ENCODE measurements around the gene TAC4.
"Not testable (repeated sequence)": the region's sequence is repeated elsewhere in the genome, so short reads cannot be mapped to it uniquely, and the experiment has no call there.

The TAC4 gene

GRCh38 chr17:49835472-49835871 is 12.4 kb downstream of the TAC4 start:
- no peak overlapping the region for H3K4me3 ChIP-seq (replicated peaks; ENCODE audit: low read depth, low read length)
- H3K36me3 ChIP-seq (ENCODE audit: control insufficient read depth, insufficient read depth, low read length) = peaks cover 10% of the 10 kb centered on the region
- no peak for DNase-seq (ENCODE audit: extremely low read depth, insufficient read length)
- no peak for TF ChIP-seq CTCF (IDR thresholded peaks at IDR 0.05; ENCODE audit: insufficient read depth, low read length, poor library complexity, severe bottlenecking)
- H3K27me3 ChIP-seq (replicated peaks; ENCODE audit: control insufficient read depth, insufficient read depth, low read length) = no peaks in the 10 kb centered on the region

GRCh38 chr17:49834118-49834743 is 13.6 kb downstream of the TAC4 start:
- H3K36me3 ChIP-seq (ENCODE audit: control insufficient read depth, insufficient read depth, low read length) = peaks cover 14% of the 10 kb centered on the region
- TF ChIP-seq CTCF (IDR thresholded peaks at IDR 0.05; ENCODE audit: insufficient read depth, low read length, poor library complexity, severe bottlenecking) = no peak
- no peak for DNase-seq (ENCODE audit: extremely low read depth, insufficient read length)

GRCh38 chr17:49832840-49833599 is 14.8 kb downstream of the TAC4 start:
- Histone ChIP-seq H3K36me3 (ENCODE audit: control insufficient read depth, insufficient read depth, low read length) (peaks cover 14% of the 10 kb centered on the region), H3K4me3 (replicated peaks; ENCODE audit: low read depth, low read length) (no peak overlapping the region), H3K27me3 (replicated peaks; ENCODE audit: control insufficient read depth, insufficient read depth, low read length) (no peaks in the 10 kb centered on the region)
- DNase-seq (ENCODE audit: extremely low read depth, insufficient read length) = no peak
- TF ChIP-seq CTCF (IDR thresholded peaks at IDR 0.05; ENCODE audit: insufficient read depth, low read length, poor library complexity, severe bottlenecking) = no peak

More at GRCh38 chr17:49834118-49834743, 13.6 kb downstream of the TAC4 start:
- Histone ChIP-seq H3K4me3 (replicated peaks; ENCODE audit: low read depth, low read length) (no peak overlapping the region), H3K27me3 (replicated peaks; ENCODE audit: control insufficient read depth, insufficient read depth, low read length) (no peaks in the 10 kb centered on the region)

GRCh38 chr17:49830605-49831004 is 17.3 kb downstream of the TAC4 start:
- no peak for DNase-seq (ENCODE audit: extremely low read depth, insufficient read length)
- peaks cover 17% of the 10 kb centered on the region for H3K36me3 ChIP-seq (ENCODE audit: control insufficient read depth, insufficient read depth, low read length)
- no peak overlapping the region for H3K4me3 ChIP-seq (replicated peaks; ENCODE audit: low read depth, low read length)
- TF ChIP-seq CTCF (IDR thresholded peaks at IDR 0.05; ENCODE audit: insufficient read depth, low read length, poor library complexity, severe bottlenecking) = no peak
- H3K27me3 ChIP-seq (replicated peaks; ENCODE audit: control insufficient read depth, insufficient read depth, low read length) = no peaks in the 10 kb centered on the region

- Histone ChIP-seq H3K4me3 (replicated peaks; ENCODE audit: low read depth, low read length) (no peak overlapping the region), H3K36me3 (ENCODE audit: control insufficient read depth, insufficient read depth, low read length) (peaks cover 13% of the 10 kb centered on the region), H3K27me3 (replicated peaks; ENCODE audit: control insufficient read depth, insufficient read depth, low read length) (no peaks in the 10 kb centered on the region)
- DNase-seq (ENCODE audit: extremely low read depth, insufficient read length) = no peak
- no peak for TF ChIP-seq CTCF (IDR thresholded peaks at IDR 0.05; ENCODE audit: insufficient read depth, low read length, poor library complexity, severe bottlenecking)
Observed at GRCh38 chr17:49829026-49829425, 18.8 kb downstream of the TAC4 start.

- H3K36me3 ChIP-seq (ENCODE audit: control insufficient read depth, insufficient read depth, low read length) = peaks cover 12% of the 10 kb centered on the region
- not testable (repeated sequence) for H3K27me3 ChIP-seq (replicated peaks; ENCODE audit: control insufficient read depth, insufficient read depth, low read length); H3K4me3 ChIP-seq (replicated peaks; ENCODE audit: low read depth, low read length); DNase-seq (ENCODE audit: extremely low read depth, insufficient read length)
Observed at GRCh38 chr17:49828325-49828724, 19.5 kb downstream of the TAC4 start.

Measured in GM06990 (cell line).